Activated CD8-positive, alpha-beta memory T cell treated with anti-CD3 and anti-CD28 coated beads for 4 hours (primary cell): ENCODE data around the gene AGBL1.
"Not testable (repeated sequence)": the region's sequence is repeated elsewhere in the genome, so short reads cannot be mapped to it uniquely, and the experiment has no call there.

ENCODE experiments used
- DNase-seq, 2 donors: peaks; one replicate each; pipeline ENCODE4 v3.0.0-alpha.2; 2020; ENCODE audit warnings: low read depth in 2 of 2

Gene AGBL1

DNA sequence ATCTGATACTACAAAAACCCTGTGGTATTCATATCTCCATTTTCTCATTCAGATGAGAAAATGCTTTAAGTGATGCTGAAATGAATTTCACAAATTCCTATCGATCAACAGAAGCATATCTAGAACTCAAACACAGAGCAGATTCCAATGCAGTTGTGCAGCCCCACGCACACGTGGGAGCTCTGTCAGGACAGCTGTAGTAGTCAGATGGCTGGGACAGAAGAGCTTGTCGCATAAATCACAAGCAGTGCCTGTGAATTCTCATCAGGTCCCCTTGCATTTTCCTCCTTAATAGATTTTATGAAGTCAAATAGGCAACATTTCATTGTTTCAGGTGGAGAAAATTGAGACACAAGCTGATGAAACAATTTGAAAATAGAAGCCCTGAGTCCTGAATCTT is 792.3 kb downstream of the AGBL1 start:
- DNase-seq, result no peak

DNA sequence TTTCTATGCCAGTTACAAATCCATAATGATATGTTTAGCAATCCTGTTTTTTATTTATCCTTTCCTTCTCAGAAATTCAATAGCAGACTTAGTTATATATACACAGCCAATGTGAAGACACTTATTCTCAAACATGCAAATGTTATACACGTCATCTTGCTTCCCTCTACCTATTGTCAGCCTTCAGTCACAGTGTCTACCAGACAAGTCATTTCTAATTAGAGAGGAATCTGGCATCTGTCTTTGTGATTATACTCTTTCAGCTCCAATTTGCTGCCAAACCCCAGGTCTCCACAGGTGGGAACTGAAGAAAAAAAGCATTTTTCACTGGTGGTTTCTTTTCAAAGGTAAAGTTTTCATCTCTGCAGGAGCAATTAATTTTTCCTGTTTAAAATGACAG is 793.1 kb downstream of the AGBL1 start:
- no peak for DNase-seq

DNA sequence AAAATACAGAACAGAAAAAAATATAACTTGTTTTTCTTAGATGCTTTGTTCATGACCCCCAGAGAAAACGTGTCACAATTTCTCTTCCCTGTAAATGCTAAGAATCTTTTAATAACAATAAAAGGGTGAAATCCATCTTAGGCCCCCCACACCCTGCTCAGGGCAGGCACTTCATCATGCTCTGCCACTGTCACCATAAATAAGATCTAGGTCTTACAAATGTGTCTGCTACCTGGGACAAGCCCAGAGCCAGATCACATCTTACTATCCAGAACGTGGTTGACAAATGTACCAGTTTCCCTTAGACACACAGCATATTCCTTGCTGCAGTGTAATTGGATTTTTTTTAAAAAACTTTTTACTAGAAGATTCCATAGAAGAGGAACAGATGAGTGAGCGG is 795.4 kb downstream of the AGBL1 start:
- DNase-seq, result no peak

DNA sequence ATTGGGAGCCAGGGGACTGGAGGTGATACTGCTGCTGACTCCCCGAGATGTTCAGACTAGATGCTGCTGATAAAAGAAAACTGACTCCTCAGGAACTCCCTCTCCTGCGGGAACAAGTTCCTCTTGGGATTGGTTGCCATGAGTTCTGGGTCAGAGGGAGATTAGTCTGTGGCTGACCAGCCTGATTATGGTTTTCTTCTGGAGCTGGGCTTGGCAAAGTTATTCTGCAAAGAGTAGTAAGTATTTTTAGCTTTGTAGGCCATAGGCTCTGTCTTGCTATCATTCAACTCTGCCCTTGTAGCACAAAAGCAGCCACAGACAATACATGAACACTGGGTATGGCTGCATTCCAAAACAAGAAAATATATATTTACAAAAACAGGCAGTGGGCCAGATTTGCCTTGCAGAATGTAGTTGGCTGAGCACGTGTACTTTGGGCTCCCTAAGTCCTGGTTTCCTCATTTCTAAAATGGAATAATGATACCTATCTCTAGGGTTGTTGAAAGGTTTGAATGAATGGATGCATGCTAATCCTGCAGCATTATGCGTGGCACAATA is 796.8 kb downstream of the AGBL1 start:
- no peak for DNase-seq

DNA sequence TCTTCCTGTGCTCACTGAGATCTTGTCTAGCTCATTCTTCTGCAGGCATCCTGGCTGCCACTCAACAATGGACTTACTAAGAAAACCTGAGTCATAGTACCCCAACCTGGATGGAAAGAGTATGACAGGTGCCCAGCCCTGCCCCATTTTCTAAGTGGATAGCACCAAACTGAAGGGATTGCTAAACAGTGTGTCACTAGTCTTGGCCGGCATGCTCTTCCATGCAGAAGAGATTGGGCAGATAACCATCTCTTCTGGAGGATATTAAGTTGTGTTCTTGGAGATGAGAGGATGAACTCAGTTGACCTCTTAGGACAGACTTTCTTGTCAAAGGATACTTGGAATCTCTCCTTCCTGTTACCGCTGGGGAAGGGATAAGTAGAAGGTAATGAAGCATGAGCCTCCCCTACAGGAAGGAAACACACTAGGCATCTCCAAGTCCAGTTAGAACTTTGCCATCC is 797.5 kb downstream of the AGBL1 start:
- no peak for DNase-seq

DNA sequence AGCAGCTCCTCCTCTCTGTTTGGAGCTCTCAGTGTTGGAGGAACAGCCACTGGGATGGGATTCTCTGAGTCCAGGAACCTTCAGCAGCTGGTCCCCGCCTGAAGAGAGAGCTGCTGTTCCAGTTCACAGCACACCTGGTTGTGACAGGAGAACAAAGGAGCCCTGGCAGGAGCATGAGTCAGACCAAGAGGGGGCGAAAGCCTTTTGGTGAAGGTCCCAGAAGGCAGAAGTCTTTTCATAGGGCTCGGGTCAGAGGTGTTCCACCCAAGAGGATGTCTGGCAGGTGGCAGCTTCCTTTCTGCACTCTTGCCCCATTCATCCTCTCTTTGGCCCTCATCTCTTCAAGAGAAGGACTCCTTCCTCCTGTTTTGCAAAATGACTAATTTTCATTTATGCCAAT is 799.2 kb downstream of the AGBL1 start:
- not testable (repeated sequence) for DNase-seq

DNA sequence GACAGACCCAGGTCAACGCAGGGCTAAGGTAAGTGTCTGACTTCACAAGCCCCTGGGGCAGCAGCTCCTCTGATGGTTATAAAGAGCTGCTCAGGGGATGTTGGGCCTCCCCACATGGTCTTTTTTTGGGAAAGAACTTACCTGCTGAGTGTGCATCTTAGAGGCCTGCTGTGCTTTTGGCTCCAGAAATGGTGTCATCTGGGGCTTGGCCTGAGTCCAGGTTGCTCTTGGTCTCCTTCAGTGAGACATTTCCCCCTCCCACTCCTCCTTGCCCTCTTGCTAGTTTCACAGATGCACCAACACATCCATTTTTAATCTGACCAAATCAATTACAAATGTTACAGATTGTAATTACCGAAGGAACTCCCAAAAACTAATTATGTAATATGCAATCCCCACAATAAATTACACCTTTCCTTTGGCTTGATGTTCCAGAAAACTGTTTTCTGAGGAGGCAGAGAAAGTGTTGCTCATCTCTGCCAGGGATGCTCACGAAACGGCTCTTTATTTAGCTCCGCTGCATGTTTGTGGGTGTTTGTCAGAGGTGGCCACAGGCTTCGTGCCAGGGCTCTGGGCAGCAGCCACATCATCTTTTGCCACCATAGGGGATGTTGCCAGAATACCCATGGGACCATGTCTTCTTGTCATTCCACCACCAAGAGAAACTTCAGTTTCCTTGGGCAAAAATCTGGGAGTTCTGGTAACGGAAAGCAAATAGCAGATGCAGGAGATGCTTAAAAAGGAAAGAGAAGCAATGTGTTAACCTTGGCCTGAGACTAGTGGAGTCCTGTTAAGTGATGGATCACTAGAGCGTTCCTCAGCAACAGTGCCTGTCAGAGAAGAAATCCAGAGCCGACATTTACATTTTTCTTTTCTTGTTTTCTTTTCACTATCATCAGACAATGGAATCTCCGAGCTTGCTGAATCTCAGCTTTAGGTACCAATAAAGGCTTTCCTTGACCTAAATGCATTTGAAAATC is 799.9 kb downstream of the AGBL1 start:
- no peak for DNase-seq

DNA sequence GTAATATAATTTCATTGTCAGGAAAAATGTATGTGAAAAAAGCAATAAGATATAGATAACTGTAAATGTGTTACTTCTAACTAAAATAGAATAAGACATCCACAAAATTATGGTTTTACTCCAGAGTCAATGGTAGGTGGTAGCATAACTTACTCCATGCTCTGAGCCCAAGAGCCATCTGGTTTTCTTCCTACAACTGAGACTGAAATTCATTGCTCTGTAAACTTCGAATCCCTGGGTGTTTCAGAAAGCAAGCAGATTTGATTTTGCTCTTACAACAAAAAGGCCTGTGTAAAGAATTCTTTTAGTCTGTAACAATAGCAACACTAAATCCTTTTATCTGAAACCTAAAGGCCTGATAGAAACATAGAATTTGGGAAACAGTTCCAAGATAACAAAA is 805.9 kb downstream of the AGBL1 start:
- DNase-seq, result no peak

DNA sequence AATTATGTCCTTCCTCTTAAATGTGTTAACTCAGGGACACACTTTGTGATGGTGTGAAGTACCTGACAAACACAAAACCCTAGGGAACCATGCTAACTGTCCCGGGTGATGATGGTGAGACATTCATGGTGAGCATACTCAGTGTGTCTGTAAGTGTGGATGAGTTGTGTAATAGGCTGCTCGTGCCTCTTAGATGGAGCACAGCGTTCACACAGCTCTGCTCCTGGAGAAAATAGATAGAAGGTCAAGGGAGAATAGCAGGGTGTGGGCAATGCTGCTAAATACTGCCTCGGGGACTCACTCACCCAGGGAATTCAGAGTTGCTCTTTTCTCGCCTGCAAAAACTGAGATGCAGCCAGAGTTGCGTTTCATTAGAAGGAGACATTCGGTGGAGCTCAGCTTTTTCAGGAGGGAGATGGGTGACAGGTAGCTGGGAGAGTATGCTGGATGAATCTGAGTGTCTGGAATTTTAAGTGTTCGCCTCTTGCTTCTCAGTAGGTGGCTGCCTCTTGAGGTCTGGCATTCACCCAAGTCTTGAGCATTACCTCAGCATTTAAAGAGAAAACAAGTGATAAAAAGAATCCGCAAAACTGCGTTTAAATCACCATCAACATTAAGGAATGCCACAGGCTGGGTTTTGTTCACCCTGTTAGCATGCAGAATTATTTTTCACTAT is 813.2 kb downstream of the AGBL1 start:
- DNase-seq, result no peak

DNA sequence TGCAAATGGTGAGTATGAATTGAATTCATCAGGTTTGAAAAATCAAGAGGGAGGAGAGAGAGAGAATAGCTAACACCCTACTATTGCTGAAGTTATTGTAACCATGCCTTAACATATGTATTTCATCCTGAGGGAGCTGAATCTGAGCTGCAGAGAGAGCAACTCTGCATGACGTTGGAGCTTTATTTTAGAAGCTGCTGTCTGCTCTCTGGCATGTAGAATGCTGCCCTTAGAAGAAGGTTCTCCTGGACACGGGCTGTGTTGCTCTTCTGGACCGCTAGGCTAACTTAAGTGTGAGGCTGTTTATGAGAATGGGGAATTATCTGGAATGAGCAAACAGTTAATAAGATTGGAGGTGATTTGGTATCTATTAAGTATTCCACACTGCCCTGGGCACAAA is 814.6 kb downstream of the AGBL1 start:
- DNase-seq, result no peak

DNA sequence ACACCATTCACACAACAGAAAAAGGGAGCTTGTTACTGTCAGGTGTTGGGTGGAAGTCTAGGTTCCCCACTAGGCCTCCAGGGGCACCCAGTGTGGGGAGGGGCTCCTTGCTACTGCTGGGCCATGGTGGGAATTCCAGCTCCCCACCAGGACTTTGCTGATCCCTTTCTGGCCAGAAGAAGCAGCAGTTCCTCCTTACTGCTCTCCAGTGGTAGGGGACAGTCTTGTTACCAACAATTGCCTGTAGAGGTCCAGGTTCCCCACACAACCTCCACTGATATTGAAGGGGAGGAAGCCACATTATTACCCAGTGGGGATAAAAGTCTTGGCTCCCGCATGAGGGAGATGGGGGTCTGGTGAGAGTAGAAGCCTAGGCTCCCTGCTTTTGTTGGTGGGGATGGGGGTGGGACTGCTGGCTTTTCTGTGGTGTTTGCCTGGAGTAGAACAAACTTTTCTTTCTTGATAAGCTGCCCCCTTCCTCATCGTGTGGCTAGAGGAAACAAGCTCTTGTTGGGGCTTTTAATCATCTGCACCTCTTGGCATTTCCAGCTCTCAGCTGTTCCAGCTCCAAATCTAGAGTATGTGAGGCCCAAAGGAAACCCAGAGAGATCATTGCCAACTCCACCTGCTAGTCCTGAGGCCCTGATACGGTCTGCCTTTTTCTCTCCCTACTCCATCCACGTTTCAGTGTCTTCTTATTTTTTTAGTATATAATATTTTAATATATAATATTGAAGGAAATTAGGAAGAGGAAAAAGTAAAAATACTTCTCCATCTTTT is 824.2 kb downstream of the AGBL1 start:
- DNase-seq, result no peak

DNA sequence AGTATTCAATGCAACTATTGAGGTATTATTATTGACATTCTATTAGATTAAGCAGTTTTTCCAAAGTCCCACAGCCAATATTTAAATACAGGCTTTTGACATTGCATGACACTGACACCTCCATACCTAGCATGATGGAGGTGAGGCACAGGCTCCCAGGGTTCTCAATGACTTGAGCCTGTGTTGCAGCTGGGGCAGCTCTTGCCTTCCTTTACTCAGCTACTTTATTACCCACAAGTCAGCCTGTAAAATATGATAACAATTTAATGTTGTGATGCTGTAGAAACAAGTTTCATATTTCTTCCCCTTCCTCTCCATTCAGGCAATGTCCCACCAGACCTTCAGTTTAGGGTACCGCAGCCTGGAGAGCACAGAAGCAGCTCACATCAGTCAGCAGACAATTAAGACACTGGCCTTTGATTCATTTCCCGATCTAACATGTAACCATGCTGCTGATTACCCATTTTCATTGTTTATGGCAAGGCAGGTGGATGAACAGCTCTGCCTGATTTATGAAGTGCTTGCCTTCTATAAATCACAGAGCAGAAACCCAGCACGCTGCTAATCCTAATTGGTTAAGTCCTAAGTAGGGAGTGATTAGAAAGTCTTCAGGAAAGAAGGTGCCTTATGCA is 826.1 kb downstream of the AGBL1 start:
- no peak for DNase-seq

DNA sequence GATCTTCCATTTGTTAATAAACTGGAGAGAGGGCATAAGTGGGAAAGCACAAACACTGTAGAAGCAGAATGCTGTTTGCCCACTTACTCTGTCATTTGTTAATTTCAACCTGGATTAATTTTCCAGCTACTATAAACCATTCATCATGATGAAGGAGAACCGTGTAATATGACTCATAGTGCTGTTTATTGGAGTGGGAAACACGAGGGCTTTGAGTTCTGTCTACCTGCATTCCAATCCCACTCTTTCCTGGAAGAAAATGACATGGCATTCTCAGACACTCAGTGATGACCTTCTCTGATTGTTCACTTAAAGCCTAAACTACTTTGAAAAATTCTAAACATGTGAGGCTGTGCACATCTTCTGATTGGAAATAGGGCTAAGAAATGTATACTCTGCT is 826.7 kb downstream of the AGBL1 start:
- DNase-seq, result no peak

DNA sequence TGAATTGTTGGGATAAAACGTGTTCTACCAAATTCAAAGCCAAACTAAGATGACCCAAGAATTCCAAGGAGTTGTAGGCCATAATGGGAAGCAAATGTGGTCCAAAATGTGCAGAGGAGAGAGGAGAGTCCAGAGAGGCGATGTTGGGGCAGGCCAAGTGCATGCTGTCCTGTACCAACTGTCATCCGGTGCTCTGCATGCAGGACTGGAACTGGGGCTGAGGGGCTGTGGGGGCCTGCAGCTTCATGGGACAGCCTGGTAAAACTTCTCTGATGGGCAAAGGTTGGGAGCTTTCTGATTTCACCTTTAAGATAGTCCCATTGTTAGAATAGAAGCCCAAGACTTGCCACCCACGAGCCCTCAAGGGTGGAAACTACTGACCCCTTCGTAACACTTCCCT is 831.4 kb downstream of the AGBL1 start:
- no peak for DNase-seq

DNA sequence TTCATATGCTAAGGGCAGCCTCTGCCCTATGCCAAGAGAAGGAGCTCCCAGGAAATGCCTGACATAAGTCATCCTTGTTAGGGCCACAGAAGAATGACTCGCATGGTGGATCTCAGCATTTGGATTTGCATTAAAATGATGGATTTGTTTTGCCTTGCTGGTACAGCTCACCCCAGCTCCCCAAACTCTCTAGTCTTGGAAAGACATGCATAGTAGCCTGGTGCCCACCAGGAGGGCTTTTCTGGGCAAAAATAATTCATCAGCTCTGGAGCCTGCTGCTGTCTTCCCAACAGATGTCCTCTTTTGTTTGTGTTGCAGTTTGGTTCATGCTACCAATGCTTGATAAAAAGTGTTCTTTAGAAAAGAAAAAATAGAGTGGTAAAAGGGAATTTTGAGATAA is 833.0 kb downstream of the AGBL1 start:
- DNase-seq, result no peak

DNA sequence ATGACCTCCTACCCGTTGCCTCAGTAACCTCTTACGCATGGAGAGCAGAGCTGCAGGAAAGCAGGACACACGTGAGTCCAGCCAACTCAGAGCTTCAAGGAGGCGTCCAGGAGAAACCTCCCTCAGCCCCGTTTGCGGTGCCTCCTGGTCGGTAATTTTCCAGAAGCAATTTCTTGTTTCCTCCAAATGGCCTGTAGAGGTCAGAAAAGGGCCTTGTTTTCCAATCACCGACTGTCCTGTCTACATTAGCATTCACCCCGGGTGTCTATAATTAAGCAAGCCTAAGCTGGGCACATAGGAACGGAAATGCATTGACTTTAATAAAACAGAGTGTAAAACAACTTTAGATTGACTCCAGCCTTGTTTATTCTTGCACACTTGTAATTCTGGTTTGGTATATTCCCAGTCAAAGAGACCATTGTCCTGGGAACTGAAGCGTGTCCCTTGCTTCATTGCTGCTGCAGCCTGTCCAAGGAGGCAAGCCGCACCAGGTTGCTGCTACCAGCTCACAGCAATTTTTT is 836.2 kb downstream of the AGBL1 start:
- no peak for DNase-seq

DNA sequence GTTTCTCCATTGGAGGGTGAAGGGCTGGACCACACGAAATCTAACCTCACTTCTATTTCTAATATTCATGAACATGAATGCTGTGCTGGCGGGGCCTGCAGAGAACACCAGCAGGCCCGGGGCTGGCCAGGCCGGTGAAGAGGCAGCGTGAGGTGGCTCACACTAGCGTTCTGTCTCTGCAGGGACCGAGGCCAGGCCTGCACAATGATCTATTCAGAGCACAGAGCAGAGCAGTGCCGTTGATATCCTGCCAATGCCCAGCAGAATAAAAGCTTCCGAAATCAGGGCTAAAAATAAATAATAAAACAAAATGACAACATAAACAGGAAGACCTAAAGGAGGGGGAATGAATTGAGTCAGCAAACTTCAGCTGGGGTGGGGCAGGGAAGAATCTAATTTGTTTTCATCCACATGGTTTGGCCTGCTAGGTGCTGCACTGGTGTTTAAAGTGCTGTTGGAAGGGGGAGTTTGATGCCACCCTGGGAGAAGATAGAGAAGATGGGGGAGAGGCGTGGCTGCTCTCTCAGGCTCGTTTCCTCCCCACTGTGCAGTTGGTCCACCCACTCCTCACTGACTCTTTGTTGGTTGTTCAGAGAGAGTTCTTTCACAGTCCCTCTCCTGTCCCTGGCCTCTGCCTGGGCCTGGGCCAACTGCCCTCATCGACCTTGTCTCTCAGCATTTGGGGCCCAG is 837.1 kb downstream of the AGBL1 start:
- no peak for DNase-seq

DNA sequence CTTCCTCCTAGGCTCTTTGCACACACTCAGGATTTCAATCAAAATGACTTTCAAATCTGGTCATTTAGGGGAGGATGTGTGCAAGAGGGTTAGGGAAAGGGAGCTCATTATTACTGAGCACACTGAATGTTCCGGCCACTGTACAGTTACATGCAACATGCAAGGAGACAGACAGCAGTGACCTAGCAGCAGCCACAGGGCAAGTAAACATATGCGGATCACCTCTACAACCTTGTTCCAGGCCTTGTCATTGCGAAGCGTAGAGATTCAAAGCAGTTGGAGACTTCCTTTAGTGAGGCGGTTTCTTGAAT is 837.6 kb downstream of the AGBL1 start:
- DNase-seq, result no peak

DNA sequence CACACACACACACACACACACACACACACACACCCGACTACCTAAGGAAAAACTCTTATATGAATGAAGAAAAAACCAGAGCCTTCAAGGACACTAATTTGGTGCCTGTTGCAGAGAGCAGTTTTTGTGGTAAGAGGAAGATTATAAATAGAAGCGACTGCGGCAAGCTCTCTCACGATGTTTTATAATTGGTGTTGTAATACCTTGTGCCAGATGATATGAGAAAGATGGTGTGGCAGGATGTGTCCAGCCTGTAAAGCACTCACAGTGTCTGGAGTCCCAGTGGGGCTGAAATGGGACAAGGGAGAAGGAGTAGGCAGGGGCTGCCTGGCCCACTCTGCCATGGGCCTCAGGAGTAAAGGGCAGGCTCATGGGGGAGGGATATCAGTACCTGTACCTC is 839.9 kb downstream of the AGBL1 start:
- DNase-seq, result no peak

DNA sequence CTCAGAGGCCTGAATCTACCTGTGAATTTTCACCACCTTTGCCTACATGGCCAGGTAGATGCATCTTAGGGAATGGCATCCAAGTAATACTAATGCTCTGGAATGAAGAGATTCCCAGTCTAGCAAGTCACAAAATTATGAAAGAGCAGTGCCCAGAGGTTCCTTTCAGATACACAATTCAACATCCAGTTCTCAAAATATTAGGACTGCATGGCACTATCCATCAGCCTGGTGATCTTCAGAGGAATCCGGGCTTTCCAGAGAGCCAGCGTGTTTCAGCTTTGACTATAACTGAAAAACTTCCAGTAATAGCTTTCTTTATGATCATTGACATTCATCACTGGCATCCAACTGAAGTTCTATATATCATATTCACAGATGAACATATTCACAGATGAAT is 849.8 kb downstream of the AGBL1 start:
- DNase-seq, result no peak

DNA sequence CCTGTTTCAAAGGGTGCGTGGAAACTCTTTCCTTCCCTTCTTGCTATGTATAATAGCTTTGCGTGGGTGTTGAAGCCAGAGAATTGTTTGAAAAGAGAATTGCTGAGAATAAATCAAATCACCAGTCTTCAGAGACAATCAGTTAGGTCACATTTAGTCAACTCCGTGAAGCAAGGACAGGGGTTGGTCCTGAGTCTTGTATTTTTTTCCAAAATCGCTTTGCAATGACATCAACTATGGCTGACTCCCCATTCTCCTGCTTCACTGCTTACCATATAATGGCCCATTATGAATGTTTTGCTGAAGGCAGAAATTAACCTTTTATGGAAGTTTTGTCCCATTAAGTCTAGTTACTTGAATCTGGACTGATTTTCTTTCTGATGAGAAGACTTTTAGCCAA is 852.8 kb downstream of the AGBL1 start:
- no peak for DNase-seq
